H4 (cell line): ENCODE measurements around the gene LBP. TPM values are rescaled to one million over a fixed set of nuclear protein-coding genes. Genes with fewer than 3 reads are reported as not detected.
"Not testable (repeated sequence)": the region's sequence is repeated elsewhere in the genome, so short reads cannot be mapped to it uniquely, and the experiment has no call there.

Source experiments
- DNase-seq: peaks from one replicate; pipeline ENCODE4 v3.0.0-alpha.2; 2015; ENCODE audit warnings: low spot score
- total RNA-seq: library from RNA; depleted of rRNA; stranded (reverse); fragments of >200 nt; shearing (Covaris generic); gene quantifications from 2 replicates; pipeline ENCODE4 v1.2.3, GENCODE V29; 2014

The LBP gene
- total RNA-seq, 1 experiment from 2014 or later = 0.06 TPM

GRCh38 chr20:38321959-38322598, 24.2 kb upstream of the LBP start:
- peak; percentile 47 for DNase-seq

DNA sequence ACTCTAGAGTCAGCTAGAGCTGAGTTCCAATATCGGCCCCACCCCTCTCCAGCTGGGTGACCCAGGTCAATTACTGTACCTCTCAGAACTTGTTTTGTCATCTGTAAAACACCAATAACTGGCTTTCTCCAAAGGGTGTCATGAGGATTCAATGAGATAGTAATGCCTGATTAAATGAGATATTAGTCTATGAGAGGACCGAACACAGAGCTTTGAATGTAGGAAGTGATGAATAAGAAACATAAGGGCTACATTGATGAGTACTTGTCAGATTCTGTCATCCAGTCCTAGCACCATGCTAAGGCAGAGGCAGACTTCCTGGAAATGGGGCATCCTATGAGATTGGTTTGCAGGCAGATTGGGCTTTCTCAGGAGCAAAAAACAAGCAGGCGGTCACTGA, 22.1 kb upstream of the LBP start:
- no peak for DNase-seq

- no peak for DNase-seq
These were observed 21.1 kb upstream of the LBP start for GRCh38 chr20:38325167-38325566.

DNA sequence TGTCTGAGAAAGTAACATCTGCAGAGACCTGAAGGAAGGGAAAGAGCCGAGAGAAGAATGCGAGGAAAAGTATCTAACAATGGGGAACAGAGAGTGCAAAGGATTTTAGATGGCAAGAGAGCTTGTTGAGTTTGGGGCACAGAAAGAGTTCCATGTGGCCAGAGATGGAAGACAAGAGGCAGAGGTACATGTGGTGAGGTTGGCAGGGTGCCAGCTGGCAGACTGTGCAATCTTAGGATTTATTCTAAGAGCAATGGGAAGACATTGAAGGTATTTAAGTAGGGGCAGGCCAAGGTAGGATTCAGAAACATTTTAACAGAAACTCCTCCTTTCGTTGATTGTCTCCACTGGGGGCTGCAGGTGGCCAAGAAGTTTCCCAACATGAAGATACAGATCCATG, 20.4 kb upstream of the LBP start:
- no peak for DNase-seq

DNA sequence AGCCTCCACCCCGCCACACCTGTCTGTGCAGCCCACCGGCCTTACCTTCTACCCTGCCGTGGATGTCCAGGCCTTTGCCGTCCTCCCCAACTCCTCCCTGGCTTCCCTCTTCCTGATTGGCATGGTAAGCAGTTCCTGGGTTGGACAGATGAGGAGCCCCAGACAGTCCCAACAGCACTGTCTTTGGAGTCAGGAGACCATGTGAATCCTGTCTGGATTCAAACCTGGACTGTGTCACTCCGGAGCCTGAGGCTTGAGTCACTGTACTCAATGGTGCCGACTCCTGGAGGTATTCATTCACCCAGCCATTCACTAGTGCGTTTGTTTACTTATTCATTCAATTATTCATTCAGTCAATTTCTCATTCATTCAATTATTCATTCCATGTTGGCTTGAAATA, 20.0 kb upstream of the LBP start:
- DNase-seq = no peak

DNA sequence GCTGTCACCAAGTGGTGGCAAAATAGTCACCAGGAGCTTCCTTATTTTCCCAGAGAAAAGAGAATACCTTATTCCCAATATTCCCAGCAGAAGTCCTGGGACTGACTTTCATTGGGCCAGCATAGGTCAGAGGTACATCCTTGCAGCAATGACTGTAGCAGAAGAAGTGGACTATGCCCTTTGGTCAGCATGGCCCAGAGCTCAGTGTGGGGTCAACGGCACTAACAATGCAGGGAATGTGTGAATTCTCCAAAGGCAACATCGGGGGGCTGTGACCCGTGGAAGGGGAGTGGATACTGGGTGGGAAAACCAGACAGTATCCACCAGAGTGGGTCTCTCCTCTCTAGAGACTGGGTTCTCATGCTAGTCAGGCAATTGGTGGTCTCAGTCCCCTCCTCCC, 15.6 kb upstream of the LBP start:
- DNase-seq = no peak

DNA sequence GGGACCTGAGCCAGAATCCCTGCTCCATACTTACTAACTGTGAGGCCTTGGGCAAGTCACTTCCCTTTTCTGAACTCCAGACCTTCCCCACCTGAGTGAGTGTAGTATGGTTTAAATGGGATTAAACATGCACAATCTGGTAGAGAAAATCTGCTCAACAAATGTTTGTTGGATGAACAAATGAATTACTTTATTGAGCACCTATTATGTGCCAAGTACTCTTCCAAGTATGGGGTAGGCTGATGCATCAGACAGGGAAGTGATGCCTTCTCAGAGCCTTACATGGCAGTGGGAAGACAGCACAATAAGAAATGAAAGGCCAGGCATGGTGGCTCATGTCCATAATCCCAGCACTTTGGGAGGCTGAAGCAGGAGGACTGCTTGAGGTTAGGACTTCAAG, 15.0 kb upstream of the LBP start:
- no peak for DNase-seq

DNA sequence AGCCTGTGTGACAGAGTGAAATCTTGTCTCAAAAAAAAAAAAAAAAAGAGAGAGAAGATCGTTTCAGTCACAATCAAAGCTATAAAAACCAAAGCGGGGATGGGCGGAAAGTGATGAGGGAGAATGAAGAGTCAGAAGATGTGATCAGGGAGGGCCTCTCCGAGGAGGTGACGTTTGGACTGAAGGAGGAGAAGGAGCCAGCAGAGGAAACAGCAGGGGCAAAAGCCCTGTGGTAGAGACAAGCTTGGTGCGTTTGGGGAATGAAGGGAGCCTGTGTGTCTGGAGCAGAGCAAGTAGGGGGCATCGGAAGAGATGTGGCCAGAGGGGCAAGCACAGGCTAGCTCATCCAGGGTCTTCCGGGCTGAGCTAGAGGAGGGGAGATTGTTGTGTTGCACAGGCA, 14.5 kb upstream of the LBP start:
- no peak for DNase-seq

- DNase-seq = no peak
These were observed 12.3 kb upstream of the LBP start for GRCh38 chr20:38334016-38334415.

DNA sequence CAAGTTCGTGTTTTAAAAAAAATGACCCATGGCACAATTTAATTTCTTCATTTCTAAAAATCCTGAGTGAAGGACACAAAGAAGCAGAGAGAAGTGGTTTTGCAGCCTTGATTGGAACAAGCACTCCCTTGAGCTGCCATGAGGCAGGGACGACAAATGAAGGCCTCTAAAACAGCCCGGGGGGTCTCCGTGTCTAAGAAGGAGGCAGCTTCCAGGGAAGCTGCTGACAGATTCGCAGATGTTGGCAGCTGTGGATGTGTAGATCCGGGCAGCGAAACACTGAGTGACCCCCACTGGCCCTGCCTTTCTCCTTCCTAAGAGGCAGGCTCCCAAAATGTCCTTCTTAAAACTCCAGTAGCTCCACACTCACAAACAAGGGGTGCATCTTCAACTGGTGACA, 9.6 kb upstream of the LBP start:
- DNase-seq = no peak

DNA sequence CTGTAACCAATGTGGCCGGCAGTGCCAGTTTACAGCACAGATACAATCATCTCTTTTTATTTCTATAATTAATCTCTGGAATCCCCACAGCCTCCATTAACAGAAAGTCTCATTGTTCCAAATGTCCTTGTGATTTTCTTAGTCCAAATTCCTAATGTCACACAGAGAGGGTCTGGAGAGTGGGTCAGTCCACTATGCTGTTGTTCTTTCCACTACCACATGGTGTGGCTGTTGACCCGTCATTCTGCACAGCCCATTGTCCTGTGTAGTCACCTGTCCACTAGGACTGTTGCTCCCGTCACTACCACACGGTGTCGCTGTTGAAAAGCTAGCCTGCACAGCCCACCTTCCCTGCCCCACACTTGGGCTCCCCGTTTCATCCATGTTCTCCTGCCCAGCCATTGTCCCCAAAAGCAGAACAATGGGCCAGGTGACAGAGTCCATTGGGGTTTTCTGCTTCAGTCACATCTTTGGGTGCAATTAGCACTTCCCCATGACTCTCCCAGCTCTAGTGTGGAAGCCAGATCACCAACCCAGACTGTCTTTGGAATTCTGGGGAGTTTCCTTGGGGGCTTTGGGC, 8.6 kb upstream of the LBP start:
- peak; percentile 34 for DNase-seq

GRCh38 chr20:38338849-38339520, 7.3 kb upstream of the LBP start:
- no peak for DNase-seq

DNA sequence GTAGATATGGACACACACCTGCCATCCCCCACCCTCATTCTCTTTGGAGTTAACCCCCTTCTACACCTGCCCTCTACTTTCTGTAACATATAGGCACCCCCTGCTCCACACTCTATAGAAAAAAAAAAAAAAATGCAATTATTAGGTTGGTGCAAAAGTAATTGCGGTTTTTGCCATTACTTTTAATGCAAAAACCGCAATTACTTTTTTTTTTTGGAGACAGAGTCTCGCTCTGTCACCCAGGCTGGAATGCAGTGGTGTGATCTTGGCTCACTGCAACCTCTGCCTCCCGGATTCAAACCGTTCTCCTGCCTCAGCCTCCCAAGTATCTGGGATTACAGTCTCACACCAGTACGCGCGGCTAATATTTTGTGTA, 6.8 kb upstream of the LBP start:
- DNase-seq = not testable (repeated sequence)

DNA sequence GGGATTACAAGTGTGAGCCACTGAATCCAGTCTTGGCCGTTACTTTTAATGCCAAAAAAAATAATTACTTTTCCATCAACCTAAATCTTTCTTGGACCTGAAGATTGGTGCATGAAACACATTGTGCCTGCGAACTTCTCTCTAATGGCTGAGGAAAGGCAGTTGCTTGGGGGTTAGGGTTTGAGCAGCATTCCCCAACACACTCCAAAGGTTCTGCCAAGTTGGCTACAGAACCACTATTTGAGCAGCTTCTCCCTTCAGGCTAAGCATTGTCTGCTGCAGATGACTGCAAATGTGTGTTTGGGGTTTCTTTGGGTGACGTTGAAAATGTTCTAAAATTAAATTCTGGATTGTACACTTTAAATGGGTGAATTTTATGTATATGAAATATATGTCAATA, 6.3 kb upstream of the LBP start:
- DNase-seq = no peak

DNA sequence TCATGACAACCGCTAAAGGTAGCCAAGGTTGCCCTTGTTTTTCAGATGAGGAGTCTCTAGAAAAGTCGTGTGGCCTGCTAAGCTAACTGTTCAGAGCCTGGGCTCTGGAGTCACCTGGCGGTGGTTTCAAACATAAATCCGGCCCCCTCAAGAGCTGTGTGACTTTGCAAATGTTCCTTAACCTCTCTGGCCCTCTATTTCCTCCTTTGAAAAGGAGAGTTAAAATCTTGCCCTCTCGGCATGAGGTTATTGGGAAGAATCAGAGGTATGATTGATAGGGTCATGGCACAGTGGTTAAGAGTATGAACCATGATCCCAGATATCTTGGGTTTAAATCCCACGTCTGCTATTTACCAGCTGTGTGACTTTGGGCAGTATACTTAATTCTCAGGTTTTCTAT, 5.6 kb upstream of the LBP start:
- DNase-seq = no peak

- DNase-seq = no peak
These were observed 4.1 kb upstream of the LBP start for GRCh38 chr20:38342216-38342615.

DNA sequence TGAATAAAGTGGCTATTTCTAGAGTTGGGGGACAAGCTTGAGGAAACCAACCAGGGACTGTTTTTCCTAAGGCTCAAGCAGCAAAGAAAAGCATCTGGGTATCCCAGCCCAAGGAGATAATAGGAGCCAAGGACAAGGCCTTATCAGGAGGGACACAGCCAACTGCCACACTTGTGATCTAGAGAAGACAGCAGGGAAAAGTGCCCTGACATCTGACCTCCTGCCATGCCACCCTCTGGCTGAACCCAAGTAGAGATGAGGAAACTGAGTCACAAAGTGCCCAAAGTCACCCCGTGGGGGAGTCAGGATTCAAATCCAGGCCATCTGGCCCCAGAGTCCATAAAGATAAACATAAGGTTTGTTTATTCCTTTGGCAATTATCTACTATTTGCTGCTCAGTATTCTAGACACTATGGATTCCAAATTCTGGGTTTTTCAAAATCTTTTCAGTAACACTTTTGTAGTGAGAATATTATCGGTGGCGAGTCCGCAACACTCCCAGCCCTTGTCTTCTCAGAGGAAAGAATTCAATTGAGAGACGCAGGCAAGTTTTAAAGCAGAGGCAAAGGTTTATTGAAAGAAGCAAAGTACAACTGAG, 3.5 kb upstream of the LBP start:
- no peak for DNase-seq

- no peak for DNase-seq
These were observed 2.8 kb upstream of the LBP start for GRCh38 chr20:38343311-38344106.

- DNase-seq = no peak
These were observed 2.1 kb upstream of the LBP start for GRCh38 chr20:38344107-38344701.

DNA sequence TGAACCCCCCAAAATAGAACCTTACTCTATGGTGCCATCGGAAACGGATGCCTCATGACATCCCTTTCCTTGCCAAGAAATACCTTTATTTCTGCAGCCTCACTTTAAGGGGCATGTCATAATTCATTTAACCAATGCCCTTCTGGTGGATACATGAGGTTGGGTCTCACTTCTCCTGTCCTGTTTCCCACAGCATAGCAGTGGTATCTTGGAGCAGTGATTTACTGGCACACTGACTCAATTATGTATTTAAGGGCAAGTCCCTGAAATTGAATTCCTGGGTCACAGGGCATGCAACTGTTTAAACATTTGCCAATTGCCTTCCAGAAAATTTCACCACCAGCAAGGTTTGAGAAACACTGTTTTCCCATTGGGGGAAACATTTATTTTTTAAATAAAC, 639 bp upstream of the LBP start:
- no peak for DNase-seq

DNA sequence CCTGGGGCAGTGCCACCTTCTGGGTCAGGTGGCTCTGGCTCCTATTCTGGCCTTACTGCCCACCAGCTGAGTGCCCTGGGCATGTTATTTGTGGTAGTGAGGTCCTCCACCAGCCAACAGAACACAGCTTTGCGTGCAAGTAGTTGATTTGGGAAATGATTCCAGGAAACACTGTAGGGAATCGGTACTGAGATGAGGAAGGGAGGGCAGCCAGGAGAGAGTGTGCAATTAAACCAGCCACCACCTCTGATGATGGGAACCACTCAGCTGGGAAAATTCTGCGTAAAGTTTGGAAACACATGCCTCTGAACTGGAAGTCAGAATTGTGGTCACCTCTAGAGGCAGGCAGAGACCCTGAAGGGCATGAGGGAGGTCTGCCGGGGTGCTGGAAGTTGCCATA, 459 bp downstream of the LBP start:
- DNase-seq = no peak

- DNase-seq = no peak
These were observed 3.6 kb downstream of the LBP start for GRCh38 chr20:38349856-38350255.
